ENCODE measurements around the gene SENP3. TPM values are rescaled to one million over a fixed set of nuclear protein-coding genes. Genes with fewer than 3 reads are reported as not detected.

The SENP3 gene
- total RNA-seq, 3 donors from 2014 or later, result 27.9 to 60.2 (median 37.7) TPM

DNA sequence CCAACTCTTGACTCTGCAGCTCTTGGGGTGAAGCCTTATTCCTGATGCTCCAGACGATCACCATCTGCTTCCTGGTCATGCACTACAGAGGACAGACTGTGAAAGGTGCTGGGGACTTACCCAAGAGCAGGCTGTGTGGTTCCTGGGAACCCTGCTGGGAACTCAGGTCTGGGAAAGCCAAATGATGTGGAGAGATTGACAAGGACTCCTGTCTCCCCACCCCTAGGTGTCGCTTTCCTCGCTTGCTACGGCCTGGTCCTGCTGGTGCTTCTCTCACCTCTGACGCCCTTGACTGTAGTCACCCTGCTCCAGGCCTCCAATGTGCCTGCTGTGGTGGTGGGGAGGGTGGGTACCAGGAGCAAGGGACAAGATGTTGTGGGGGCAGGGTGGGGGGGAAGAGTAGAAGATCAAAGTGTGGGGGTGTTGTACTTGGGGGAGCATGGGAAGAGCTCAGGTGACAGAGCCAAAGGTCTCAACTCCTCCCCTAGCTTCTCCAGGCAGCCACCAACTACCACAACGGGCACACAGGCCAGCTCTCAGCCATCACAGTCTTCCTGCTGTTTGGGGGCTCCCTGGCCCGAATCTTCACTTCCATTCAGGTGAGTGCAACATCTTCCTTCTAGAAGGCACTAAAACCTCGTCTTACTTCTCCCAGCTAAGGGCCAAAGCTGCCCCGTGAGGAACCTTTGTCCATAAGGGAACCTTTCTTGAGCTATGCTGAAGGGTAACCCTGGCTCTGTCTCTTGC is 25.1 kb downstream of the SENP3 start:
- peak in 2 of 3 donors; percentile 62 to 74 for DNase-seq
- peak; percentile 35 for ATAC-seq
- H3K4me3 ChIP-seq, result no peak overlapping the region
- peaks cover 13% of the 10 kb centered on the region for H3K36me3 ChIP-seq (ENCODE audit: low read depth)
- no peaks in the 10 kb centered on the region for H3K9me3 ChIP-seq
- TF ChIP-seq, protein P1, sequence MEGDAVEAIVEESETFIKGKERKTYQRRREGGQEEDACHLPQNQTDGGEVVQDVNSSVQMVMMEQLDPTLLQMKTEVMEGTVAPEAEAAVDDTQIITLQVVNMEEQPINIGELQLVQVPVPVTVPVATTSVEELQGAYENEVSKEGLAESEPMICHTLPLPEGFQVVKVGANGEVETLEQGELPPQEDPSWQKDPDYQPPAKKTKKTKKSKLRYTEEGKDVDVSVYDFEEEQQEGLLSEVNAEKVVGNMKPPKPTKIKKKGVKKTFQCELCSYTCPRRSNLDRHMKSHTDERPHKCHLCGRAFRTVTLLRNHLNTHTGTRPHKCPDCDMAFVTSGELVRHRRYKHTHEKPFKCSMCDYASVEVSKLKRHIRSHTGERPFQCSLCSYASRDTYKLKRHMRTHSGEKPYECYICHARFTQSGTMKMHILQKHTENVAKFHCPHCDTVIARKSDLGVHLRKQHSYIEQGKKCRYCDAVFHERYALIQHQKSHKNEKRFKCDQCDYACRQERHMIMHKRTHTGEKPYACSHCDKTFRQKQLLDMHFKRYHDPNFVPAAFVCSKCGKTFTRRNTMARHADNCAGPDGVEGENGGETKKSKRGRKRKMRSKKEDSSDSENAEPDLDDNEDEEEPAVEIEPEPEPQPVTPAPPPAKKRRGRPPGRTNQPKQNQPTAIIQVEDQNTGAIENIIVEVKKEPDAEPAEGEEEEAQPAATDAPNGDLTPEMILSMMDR (IDR thresholded peaks at IDR 0.05), result no peak
- H3K4me1 ChIP-seq (ENCODE audit: low read depth), result peaks cover 17% of the 10 kb centered on the region
- intact Hi-C loops (cut with DNase I, micrococcal nuclease), result no loop called here

DNA sequence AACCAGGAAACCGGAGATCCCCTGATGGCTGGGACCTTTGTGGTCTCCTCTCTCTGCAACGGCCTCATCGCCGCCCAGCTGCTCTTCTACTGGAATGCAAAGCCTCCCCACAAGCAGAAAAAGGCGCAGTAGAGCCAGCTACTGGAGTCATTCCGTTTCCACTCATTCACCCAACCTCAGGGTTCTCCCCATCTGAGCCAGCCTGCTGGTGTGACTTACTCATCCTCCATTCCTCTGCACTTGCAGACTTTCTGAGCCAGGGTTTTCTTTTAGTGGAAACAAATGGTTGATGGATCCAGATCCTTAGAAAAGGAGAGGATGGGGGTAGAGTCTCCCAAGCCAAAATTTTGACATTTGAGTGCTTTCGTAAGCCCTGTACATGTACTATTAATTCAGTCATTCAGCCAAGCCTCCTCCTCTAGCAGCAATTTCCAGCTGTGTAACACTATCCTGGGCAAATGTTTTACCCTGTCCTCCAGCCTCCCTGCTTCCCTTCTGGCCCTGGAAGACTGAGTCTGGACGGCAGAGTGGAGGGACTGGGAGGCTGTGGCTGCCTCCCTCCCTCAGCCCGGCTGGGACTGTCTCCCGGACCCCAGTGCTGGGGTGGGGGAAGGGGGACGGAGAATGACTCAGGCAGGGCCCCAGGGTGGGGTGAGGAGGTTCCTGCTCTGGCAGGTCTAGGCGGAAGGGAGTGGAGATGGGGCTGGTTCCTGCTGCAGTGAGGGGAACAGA is 25.9 kb downstream of the SENP3 start:
- TF ChIP-seq, protein P1 (IDR thresholded peaks at IDR 0.05), result no peak
- intact Hi-C loops (cut with DNase I, micrococcal nuclease), result no loop called here
- peaks cover 17% of the 10 kb centered on the region for H3K4me1 ChIP-seq (ENCODE audit: low read depth)
- DNase-seq (no peak), ATAC-seq (no peak)
- H3K9me3 ChIP-seq, result no peaks in the 10 kb centered on the region
- peaks cover 13% of the 10 kb centered on the region for H3K36me3 ChIP-seq (ENCODE audit: low read depth)
- H3K4me3 ChIP-seq, result no peak overlapping the region

DNA sequence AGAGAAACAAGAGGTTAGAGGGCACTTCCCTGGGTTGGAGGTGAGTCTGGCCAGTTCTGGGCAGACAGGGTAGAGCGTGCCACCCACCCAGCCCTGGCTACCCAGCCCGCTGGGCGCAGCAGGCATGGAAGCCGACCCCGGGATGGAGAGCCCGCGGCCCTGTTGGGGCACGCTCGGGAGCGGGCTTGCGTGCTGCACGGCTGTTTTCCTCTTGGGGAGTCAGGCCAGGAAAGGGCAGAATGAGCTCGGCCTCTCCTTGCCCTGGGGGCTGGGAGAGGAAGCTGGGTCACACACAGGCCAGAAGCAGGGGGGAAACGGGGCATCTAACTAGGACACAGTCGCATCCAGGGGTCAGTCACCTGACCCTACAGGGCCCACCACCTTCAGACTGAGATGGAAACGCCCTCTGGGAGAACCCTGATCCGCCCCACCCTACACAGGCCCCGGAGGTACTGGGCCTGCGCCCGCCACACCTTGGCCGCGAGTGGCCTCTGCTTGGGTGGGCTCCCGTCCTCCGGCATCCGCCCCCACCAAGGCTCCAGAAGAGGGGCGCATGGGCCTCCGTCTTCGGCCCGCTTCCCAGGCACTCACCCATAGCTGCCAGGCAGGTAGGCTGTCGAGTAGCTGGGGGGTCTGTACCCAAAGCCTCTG is 27.0 kb downstream of the SENP3 start:
- intact Hi-C loops (cut with DNase I, micrococcal nuclease), result no loop called here
- peaks cover 10% of the 10 kb centered on the region for H3K4me1 ChIP-seq (ENCODE audit: low read depth)
- no peaks in the 10 kb centered on the region for H3K9me3 ChIP-seq
- TF ChIP-seq, protein P1 (IDR thresholded peaks at IDR 0.05), result no peak
- peak overlapping the region; percentile 6 for H3K4me3 ChIP-seq
- peaks cover 9% of the 10 kb centered on the region for H3K36me3 ChIP-seq (ENCODE audit: low read depth)
- ATAC-seq (no peak), DNase-seq (no peak)

DNA sequence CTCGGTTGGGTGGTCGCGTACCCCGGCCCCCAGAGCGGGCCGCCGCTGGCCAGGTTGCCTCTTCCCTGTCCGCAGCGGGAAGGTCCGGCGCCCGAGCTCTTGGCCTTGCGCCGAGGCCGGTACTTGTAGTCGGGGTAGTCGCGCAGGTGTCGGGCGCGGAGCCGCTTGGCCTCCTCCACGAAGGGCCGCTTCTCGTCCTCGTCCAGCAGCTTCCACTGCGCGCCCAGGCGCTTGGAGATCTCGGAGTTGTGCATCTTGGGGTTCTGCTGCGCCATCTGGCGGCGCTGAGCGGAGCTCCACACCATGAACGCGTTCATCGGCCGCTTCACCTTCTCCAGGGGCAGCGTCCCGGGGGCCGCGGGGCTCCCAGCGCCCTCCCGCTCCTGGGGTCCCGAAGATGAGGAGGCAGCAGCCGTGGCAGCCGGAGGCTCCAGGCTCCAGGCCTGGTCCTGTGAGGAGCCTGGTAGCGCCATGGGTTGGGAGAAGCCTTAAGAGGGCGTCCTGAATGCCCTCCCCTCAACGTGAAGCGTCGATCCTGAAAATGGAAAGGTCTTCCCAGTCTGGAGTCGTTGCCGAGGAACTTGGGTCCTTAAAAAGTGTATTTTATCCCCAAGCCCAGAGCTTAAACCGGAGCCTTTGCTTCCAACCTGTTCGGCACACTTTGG is 27.6 kb downstream of the SENP3 start:
- intact Hi-C loops (cut with DNase I, micrococcal nuclease), result no loop called here

More for the DNA sequence above, 27.6 kb downstream of the SENP3 start:
- peaks cover 8% of the 10 kb centered on the region for H3K36me3 ChIP-seq (ENCODE audit: low read depth)
- peaks cover 10% of the 10 kb centered on the region for H3K4me1 ChIP-seq (ENCODE audit: low read depth)
- ATAC-seq (peak; percentile 86), DNase-seq (peak; percentile 86 to 87 (median 86))
- H3K9me3 ChIP-seq, result no peaks in the 10 kb centered on the region
- TF ChIP-seq, protein P1 (IDR thresholded peaks at IDR 0.05), result peak; percentile 80
- H3K4me3 ChIP-seq, result peak overlapping the region; percentile 6
